ENCODE data around the gene ATP8B1.
A peak's percentile ranks its signal among the peaks of the same experiment; 100 is the strongest.
"Not testable (repeated sequence)": the region's sequence is repeated elsewhere in the genome, so short reads cannot be mapped to it uniquely, and the experiment has no call there.

ATP8B1 gene

GRCh38 chr18:57833441-57834101, 30.5 kb upstream of the ATP8B1 start:
- Mint-ChIP-seq H3K27me3 (peaks cover 9% of the 10 kb centered on the region), H3K9me3 (peaks cover 12% of the 10 kb centered on the region), H3K36me3 (ENCODE audit: low read depth) (no peaks in the 10 kb centered on the region), H3K4me3 (no peak overlapping the region), H3K27ac (no peak overlapping the region), H3K4me1 (ENCODE audit: low read depth) (peaks cover 24% of the 10 kb centered on the region)
- intact Hi-C loops (cut with micrococcal nuclease): no loop called here

- Mint-ChIP-seq H3K9me3 (peaks cover 12% of the 10 kb centered on the region), H3K27ac (no peak overlapping the region), H3K4me1 (ENCODE audit: low read depth) (peaks cover 24% of the 10 kb centered on the region), H3K4me3 (no peak overlapping the region), H3K27me3 (peaks cover 11% of the 10 kb centered on the region), H3K36me3 (ENCODE audit: low read depth) (no peaks in the 10 kb centered on the region)
- intact Hi-C loops (cut with micrococcal nuclease): no loop called here
These were observed 29.6 kb upstream of the ATP8B1 start for GRCh38 chr18:57832730-57833129.

GRCh38 chr18:57831597-57832377, 28.7 kb upstream of the ATP8B1 start:
- no peak overlapping the region for H3K27ac Mint-ChIP-seq
- H3K4me1 Mint-ChIP-seq (ENCODE audit: low read depth): peaks cover 24% of the 10 kb centered on the region
- intact Hi-C loops (cut with micrococcal nuclease): no loop called here
- H3K36me3 Mint-ChIP-seq (ENCODE audit: low read depth): no peaks in the 10 kb centered on the region
- peaks cover 12% of the 10 kb centered on the region for H3K9me3 Mint-ChIP-seq
- H3K27me3 Mint-ChIP-seq: peaks cover 16% of the 10 kb centered on the region
- H3K4me3 Mint-ChIP-seq: peak overlapping the region; percentile 58

- no peak overlapping the region for H3K27ac Mint-ChIP-seq
- H3K9me3 Mint-ChIP-seq: peaks cover 12% of the 10 kb centered on the region
- peaks cover 14% of the 10 kb centered on the region for H3K4me1 Mint-ChIP-seq (ENCODE audit: low read depth)
- H3K27me3 Mint-ChIP-seq: peaks cover 19% of the 10 kb centered on the region
- H3K36me3 Mint-ChIP-seq (ENCODE audit: low read depth): no peaks in the 10 kb centered on the region
- no peak overlapping the region for H3K4me3 Mint-ChIP-seq
- intact Hi-C loops (cut with micrococcal nuclease): no loop called here
These were observed 24.5 kb upstream of the ATP8B1 start for GRCh38 chr18:57827646-57828045.

GRCh38 chr18:57826252-57826651, 23.1 kb upstream of the ATP8B1 start:
- Mint-ChIP-seq H3K36me3 (ENCODE audit: low read depth) (no peaks in the 10 kb centered on the region), H3K27me3 (peaks cover 15% of the 10 kb centered on the region), H3K9me3 (no peaks in the 10 kb centered on the region), H3K27ac (no peak overlapping the region), H3K4me3 (no peak overlapping the region), H3K4me1 (ENCODE audit: low read depth) (peaks cover 7% of the 10 kb centered on the region)
- intact Hi-C loops (cut with micrococcal nuclease): no loop called here

- H3K27ac Mint-ChIP-seq; H3K9me3 Mint-ChIP-seq; H3K4me1 Mint-ChIP-seq (ENCODE audit: low read depth); H3K36me3 Mint-ChIP-seq (ENCODE audit: low read depth); H3K27me3 Mint-ChIP-seq; intact Hi-C loops (cut with micrococcal nuclease); H3K4me3 Mint-ChIP-seq: not testable (repeated sequence)
These were observed 17.5 kb upstream of the ATP8B1 start for GRCh38 chr18:57820583-57820982.

- H3K36me3 Mint-ChIP-seq (ENCODE audit: low read depth): no peaks in the 10 kb centered on the region
- intact Hi-C loops (cut with micrococcal nuclease): no loop called here
- peaks cover 2% of the 10 kb centered on the region for H3K4me1 Mint-ChIP-seq (ENCODE audit: low read depth)
- H3K4me3 Mint-ChIP-seq: no peak overlapping the region
- H3K27me3 Mint-ChIP-seq: peaks cover 2% of the 10 kb centered on the region
- no peak overlapping the region for H3K27ac Mint-ChIP-seq
- H3K9me3 Mint-ChIP-seq: no peaks in the 10 kb centered on the region
These were observed 16.8 kb upstream of the ATP8B1 start for GRCh38 chr18:57819671-57820460.

- H3K9me3 Mint-ChIP-seq: no peaks in the 10 kb centered on the region
- no peak overlapping the region for H3K4me3 Mint-ChIP-seq
- no peaks in the 10 kb centered on the region for H3K4me1 Mint-ChIP-seq (ENCODE audit: low read depth)
- no peak overlapping the region for H3K27ac Mint-ChIP-seq
- H3K36me3 Mint-ChIP-seq (ENCODE audit: low read depth): no peaks in the 10 kb centered on the region
- intact Hi-C loops (cut with micrococcal nuclease): no loop called here
- peaks cover 4% of the 10 kb centered on the region for H3K27me3 Mint-ChIP-seq
These were observed 16.0 kb upstream of the ATP8B1 start for GRCh38 chr18:57819119-57819518.

GRCh38 chr18:57816208-57816954, 13.3 kb upstream of the ATP8B1 start:
- Mint-ChIP-seq H3K27me3 (peaks cover 6% of the 10 kb centered on the region), H3K4me1 (ENCODE audit: low read depth) (no peaks in the 10 kb centered on the region), H3K27ac (no peak overlapping the region), H3K36me3 (ENCODE audit: low read depth) (no peaks in the 10 kb centered on the region), H3K4me3 (no peak overlapping the region), H3K9me3 (peaks cover 19% of the 10 kb centered on the region)
- intact Hi-C loops (cut with micrococcal nuclease): no loop called here

- H3K4me3 Mint-ChIP-seq: no peak overlapping the region
- peaks cover 4% of the 10 kb centered on the region for H3K27me3 Mint-ChIP-seq
- H3K9me3 Mint-ChIP-seq: peaks cover 24% of the 10 kb centered on the region
- no peaks in the 10 kb centered on the region for H3K36me3 Mint-ChIP-seq (ENCODE audit: low read depth)
- H3K4me1 Mint-ChIP-seq (ENCODE audit: low read depth): no peaks in the 10 kb centered on the region
- H3K27ac Mint-ChIP-seq: no peak overlapping the region
- intact Hi-C loops (cut with micrococcal nuclease): no loop called here
These were observed 11.4 kb upstream of the ATP8B1 start for GRCh38 chr18:57814555-57814954.

GRCh38 chr18:57813245-57813644, 10.1 kb upstream of the ATP8B1 start:
- Mint-ChIP-seq H3K27ac (no peak overlapping the region), H3K36me3 (ENCODE audit: low read depth) (no peaks in the 10 kb centered on the region), H3K9me3 (peaks cover 24% of the 10 kb centered on the region), H3K27me3 (peaks cover 11% of the 10 kb centered on the region), H3K4me1 (ENCODE audit: low read depth) (no peaks in the 10 kb centered on the region), H3K4me3 (no peak overlapping the region)
- intact Hi-C loops (cut with micrococcal nuclease): no loop called here

- H3K9me3 Mint-ChIP-seq: peaks cover 24% of the 10 kb centered on the region
- H3K27ac Mint-ChIP-seq: no peak overlapping the region
- peaks cover 11% of the 10 kb centered on the region for H3K27me3 Mint-ChIP-seq
- no peak overlapping the region for H3K4me3 Mint-ChIP-seq
- H3K36me3 Mint-ChIP-seq (ENCODE audit: low read depth): no peaks in the 10 kb centered on the region
- H3K4me1 Mint-ChIP-seq (ENCODE audit: low read depth): no peaks in the 10 kb centered on the region
- intact Hi-C loops (cut with micrococcal nuclease): no loop called here
These were observed 9.0 kb upstream of the ATP8B1 start for GRCh38 chr18:57812126-57812477.

GRCh38 chr18:57811477-57812125, 8.5 kb upstream of the ATP8B1 start:
- Mint-ChIP-seq H3K4me1 (ENCODE audit: low read depth) (no peaks in the 10 kb centered on the region), H3K4me3 (no peak overlapping the region), H3K27me3 (peaks cover 11% of the 10 kb centered on the region), H3K9me3 (peaks cover 24% of the 10 kb centered on the region), H3K36me3 (ENCODE audit: low read depth) (no peaks in the 10 kb centered on the region), H3K27ac (no peak overlapping the region)
- intact Hi-C loops (cut with micrococcal nuclease): no loop called here
